Thymus (tissue), 11 donors: Measurements from ENCODE around the gene SH3TC2. TPM values are rescaled to one million over a fixed set of nuclear protein-coding genes. Genes with fewer than 3 reads are reported as not detected.

Source experiments
- DNase-seq, 9 donors: peaks; one replicate each; pipeline ENCODE4 v3.0.0-alpha.2; 2013; ENCODE audit warnings: low spot score in 9 of 9, low read depth in 6 of 9, missing footprints in 1 of 9
- H3K27ac ChIP-seq, 2 donors: one replicate each; pipeline ENCODE4 v1.5.1; 2013; ENCODE audit warnings: control low read depth in 1 of 2, low read depth in 1 of 2, low read length in 1 of 2, mild to moderate bottlenecking in 1 of 2, moderate library complexity in 1 of 2
- H3K27me3 ChIP-seq, 2 donors: one replicate each; pipeline ENCODE4 v1.5.1; 2013; ENCODE audit warnings: low read length in 1 of 2; ENCODE audit not compliant: control insufficient read depth in 2 of 2, insufficient read depth in 1 of 2
- H3K36me3 ChIP-seq, 2 donors: one replicate each; pipeline ENCODE4 v1.5.1; 2013; ENCODE audit warnings: low read length in 1 of 2, mild to moderate bottlenecking in 1 of 2, moderate library complexity in 1 of 2; ENCODE audit not compliant: control insufficient read depth in 2 of 2, insufficient read depth in 2 of 2
- H3K4me1 ChIP-seq, 2 donors: one replicate each; pipeline ENCODE4 v1.5.1; 2013; ENCODE audit warnings: low read length in 2 of 2; ENCODE audit not compliant: control insufficient read depth in 2 of 2, insufficient read depth in 2 of 2
- H3K4me3 ChIP-seq, 2 donors: one replicate each; pipeline ENCODE4 v1.5.1; 2013; ENCODE audit warnings: low read length in 2 of 2, control low read depth in 1 of 2, mild to moderate bottlenecking in 1 of 2
- H3K9me3 ChIP-seq, 2 donors: one replicate each; pipeline ENCODE4 v1.5.1; 2013; ENCODE audit warnings: low read length in 1 of 2, mild to moderate bottlenecking in 1 of 2; ENCODE audit not compliant: control insufficient read depth in 2 of 2, insufficient read depth in 1 of 2
- WGBS: extraction: QIAGEN DNeasy Blood & Tissue Kit; methylation state at CpG from one replicate; pipeline ENCODE4 v1.1.7; 2013; 5-methylcytosine and 5-hydroxymethylcytosine counted together
- polyA plus RNA-seq: library from polyadenylated mRNA; stranded (reverse); fragments of 200-250 nt; gene quantifications from one replicate; pipeline ENCODE4 v1.2.3, GENCODE V29; 2013
- total RNA-seq: library from RNA; stranded (reverse); fragments of 120-200 nt; gene quantifications from one replicate; pipeline ENCODE4 v1.2.4, GENCODE V29; 2013
- donor health status: healthy.

Gene SH3TC2
- total and polyA plus RNA-seq, 2 donors: 0.24 to 0.48 TPM

GRCh38 chr5:148991566-148991965 lies 71.3 kb downstream of the SH3TC2 start:
- no peaks in the 10 kb centered on the region for H3K4me1 ChIP-seq
- no peak overlapping the region for H3K27ac ChIP-seq
- H3K9me3 ChIP-seq: no peaks in the 10 kb centered on the region
- no peaks in the 10 kb centered on the region for H3K27me3 ChIP-seq
- no peaks in the 10 kb centered on the region for H3K36me3 ChIP-seq
- DNase-seq: no peak
- no peak overlapping the region for H3K4me3 ChIP-seq

GRCh38 chr5:148990817-148991216 lies 72.0 kb downstream of the SH3TC2 start:
- Histone ChIP-seq H3K4me1 (no peaks in the 10 kb centered on the region), H3K27ac (no peak overlapping the region)
- no peak for DNase-seq

GRCh38 chr5:148989567-148989966 lies 73.3 kb downstream of the SH3TC2 start:
- H3K4me1 ChIP-seq: no peaks in the 10 kb centered on the region
- WGBS: 96% methylated on average over 2 of the region's 2 CpGs
- no peaks in the 10 kb centered on the region for H3K36me3 ChIP-seq
- H3K9me3 ChIP-seq: no peaks in the 10 kb centered on the region
- no peak overlapping the region for H3K27ac ChIP-seq
- no peaks in the 10 kb centered on the region for H3K27me3 ChIP-seq
- no peak overlapping the region for H3K4me3 ChIP-seq
- no peak for DNase-seq

More at GRCh38 chr5:148990817-148991216, 72.0 kb downstream of the SH3TC2 start:
- H3K4me3 ChIP-seq: no peak overlapping the region
- no peaks in the 10 kb centered on the region for H3K36me3 ChIP-seq
- 68% methylated on average over 1 of the region's 1 CpG for WGBS
- no peaks in the 10 kb centered on the region for H3K27me3 ChIP-seq
- no peaks in the 10 kb centered on the region for H3K9me3 ChIP-seq

- no peaks in the 10 kb centered on the region for H3K4me1 ChIP-seq
- H3K36me3 ChIP-seq: no peaks in the 10 kb centered on the region
- H3K27ac ChIP-seq: no peak overlapping the region
- no peak for DNase-seq
- no peak overlapping the region for H3K4me3 ChIP-seq
- no peaks in the 10 kb centered on the region for H3K27me3 ChIP-seq
- WGBS: 95% methylated on average over 6 of the region's 6 CpGs
- no peaks in the 10 kb centered on the region for H3K9me3 ChIP-seq
These were observed 74.5 kb downstream of the SH3TC2 start for GRCh38 chr5:148988328-148988727.

- H3K4me1 ChIP-seq: no peaks in the 10 kb centered on the region
- H3K27ac ChIP-seq: no peak overlapping the region
- WGBS: 76% methylated on average over 2 of the region's 2 CpGs
These were observed 76.2 kb downstream of the SH3TC2 start for GRCh38 chr5:148986636-148987035.

GRCh38 chr5:148984345-148984744 lies 78.5 kb downstream of the SH3TC2 start:
- no peaks in the 10 kb centered on the region for H3K27me3 ChIP-seq
- no peaks in the 10 kb centered on the region for H3K9me3 ChIP-seq
- H3K27ac ChIP-seq: no peak overlapping the region
- no peaks in the 10 kb centered on the region for H3K4me1 ChIP-seq
- WGBS: 91% methylated on average over 1 of the region's 1 CpG
- no peak for DNase-seq
- H3K4me3 ChIP-seq: no peak overlapping the region
- no peaks in the 10 kb centered on the region for H3K36me3 ChIP-seq

More at GRCh38 chr5:148986636-148987035, 76.2 kb downstream of the SH3TC2 start:
- Histone ChIP-seq H3K36me3 (no peaks in the 10 kb centered on the region), H3K4me3 (no peak overlapping the region), H3K9me3 (no peaks in the 10 kb centered on the region), H3K27me3 (no peaks in the 10 kb centered on the region)
- DNase-seq: no peak

- no peak overlapping the region for H3K27ac ChIP-seq
- no peaks in the 10 kb centered on the region for H3K4me1 ChIP-seq
- WGBS: 92% methylated on average over 6 of the region's 6 CpGs
These were observed 81.5 kb downstream of the SH3TC2 start for GRCh38 chr5:148981353-148981752.

GRCh38 chr5:148980731-148981130 lies 82.1 kb downstream of the SH3TC2 start:
- Histone ChIP-seq H3K4me3 (no peak overlapping the region), H3K9me3 (no peaks in the 10 kb centered on the region), H3K4me1 (no peaks in the 10 kb centered on the region), H3K27ac (no peak overlapping the region), H3K36me3 (no peaks in the 10 kb centered on the region), H3K27me3 (no peaks in the 10 kb centered on the region)
- no peak for DNase-seq
- 97% methylated on average over 3 of the region's 3 CpGs for WGBS

More at GRCh38 chr5:148981353-148981752, 81.5 kb downstream of the SH3TC2 start:
- Histone ChIP-seq H3K27me3 (no peaks in the 10 kb centered on the region), H3K9me3 (no peaks in the 10 kb centered on the region), H3K4me3 (no peak overlapping the region), H3K36me3 (no peaks in the 10 kb centered on the region)
- DNase-seq: no peak

- Histone ChIP-seq H3K9me3 (no peaks in the 10 kb centered on the region), H3K27ac (no peak overlapping the region), H3K4me1 (no peaks in the 10 kb centered on the region), H3K36me3 (no peaks in the 10 kb centered on the region), H3K4me3 (no peak overlapping the region), H3K27me3 (no peaks in the 10 kb centered on the region)
- 91% methylated on average over 7 of the region's 7 CpGs for whole genome bisulfite sequencing
- no peak for DNase-seq
These were observed 83.7 kb downstream of the SH3TC2 start for GRCh38 chr5:148979083-148979723.
